Esophagus muscularis mucosa (tissue), 4 donors: ENCODE measurements around the gene TMEM45A.

Source experiments
- CTCF ChIP-seq, 3 experiments: fragments of 200-600 bp in 2 of 3; fragments of 450-650 bp in 1 of 3; sonication (generic) in 2 of 3; IDR thresholded peaks; one replicate each; pipeline ENCODE4 v1.5.1; 2017 to 2019; ENCODE audit warnings: antibody characterized with exemption in 3 of 3, mild to moderate bottlenecking in 2 of 3, moderate library complexity in 1 of 3
- EP300 ChIP-seq: sonication (generic); formaldehyde crosslinking; IDR thresholded peaks from one replicate; pipeline ENCODE4 v1.6.1; 2017; ENCODE audit warnings: antibody characterized with exemption
- POLR2A ChIP-seq: fragments of 450-650 bp; IDR thresholded peaks from one replicate; pipeline ENCODE4 v1.6.1; 2017; ENCODE audit warnings: antibody characterized with exemption, moderate library complexity, mild to moderate bottlenecking, low read depth

DNA sequence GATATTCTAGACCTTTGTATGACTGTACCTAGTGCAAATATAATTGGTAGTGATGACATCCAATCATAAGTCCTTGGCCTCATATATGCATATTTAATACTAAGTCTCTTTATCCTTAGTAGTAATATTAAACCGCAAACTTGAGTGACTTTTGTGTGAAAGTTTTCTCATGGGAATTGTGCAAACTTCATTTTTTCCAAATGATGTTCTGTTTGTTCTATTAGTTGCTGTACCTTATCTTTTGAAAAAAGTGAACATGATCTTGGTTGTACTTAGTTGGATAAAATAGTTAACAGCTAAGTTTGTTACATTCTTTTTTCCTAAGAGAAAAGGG, 43.2 kb downstream of the TMEM45A start:
- no peak for TF ChIP-seq CTCF (IDR thresholded peaks at IDR 0.05)
- no peak for TF ChIP-seq POLR2A
- TF ChIP-seq EP300 = no peak
